GM20000 (cell line): ENCODE results near the gene TSC2.

Source experiments
- DNase-seq: peaks from one replicate; pipeline ENCODE4 v3.0.0; 2012; ENCODE audit warnings: low spot score
- TF ChIP-seq, protein P1 (sequence below): IDR thresholded peaks from 2 replicates; pipeline ENCODE4 v1.5.1; 2012; ENCODE audit warnings: mild to moderate bottlenecking, control low read depth; ENCODE audit errors: extremely low read depth, missing control alignments

The TSC2 gene

GRCh38 chr16:2042986-2043666 is 4.7 kb upstream of the TSC2 start:
- DNase-seq: no peak
- TF ChIP-seq, protein P1, sequence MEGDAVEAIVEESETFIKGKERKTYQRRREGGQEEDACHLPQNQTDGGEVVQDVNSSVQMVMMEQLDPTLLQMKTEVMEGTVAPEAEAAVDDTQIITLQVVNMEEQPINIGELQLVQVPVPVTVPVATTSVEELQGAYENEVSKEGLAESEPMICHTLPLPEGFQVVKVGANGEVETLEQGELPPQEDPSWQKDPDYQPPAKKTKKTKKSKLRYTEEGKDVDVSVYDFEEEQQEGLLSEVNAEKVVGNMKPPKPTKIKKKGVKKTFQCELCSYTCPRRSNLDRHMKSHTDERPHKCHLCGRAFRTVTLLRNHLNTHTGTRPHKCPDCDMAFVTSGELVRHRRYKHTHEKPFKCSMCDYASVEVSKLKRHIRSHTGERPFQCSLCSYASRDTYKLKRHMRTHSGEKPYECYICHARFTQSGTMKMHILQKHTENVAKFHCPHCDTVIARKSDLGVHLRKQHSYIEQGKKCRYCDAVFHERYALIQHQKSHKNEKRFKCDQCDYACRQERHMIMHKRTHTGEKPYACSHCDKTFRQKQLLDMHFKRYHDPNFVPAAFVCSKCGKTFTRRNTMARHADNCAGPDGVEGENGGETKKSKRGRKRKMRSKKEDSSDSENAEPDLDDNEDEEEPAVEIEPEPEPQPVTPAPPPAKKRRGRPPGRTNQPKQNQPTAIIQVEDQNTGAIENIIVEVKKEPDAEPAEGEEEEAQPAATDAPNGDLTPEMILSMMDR: no peak

GRCh38 chr16:2043667-2044451 is 3.9 kb upstream of the TSC2 start:
- TF ChIP-seq, protein P1: no peak
- no peak for DNase-seq

DNA sequence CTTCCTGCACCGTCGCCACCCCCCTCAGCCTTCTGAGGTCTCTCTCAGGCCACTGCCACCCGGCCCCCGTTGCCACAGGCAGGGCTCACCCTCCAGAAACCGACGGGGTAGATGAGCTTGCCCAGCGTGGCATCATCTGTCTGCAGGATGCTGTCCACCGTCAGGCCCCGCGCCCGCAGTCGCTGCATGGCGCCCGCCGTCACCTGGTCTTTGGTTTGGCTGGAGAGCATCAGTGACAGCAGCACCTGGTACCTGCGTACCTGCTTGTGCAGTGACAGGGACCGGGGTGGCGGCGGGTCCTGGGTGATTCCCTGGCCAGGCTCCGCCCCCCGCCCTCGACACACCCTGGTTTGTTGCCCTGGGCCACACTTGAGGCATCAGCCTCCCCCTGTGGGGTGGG is 3.2 kb upstream of the TSC2 start:
- TF ChIP-seq, protein P1: no peak
- no peak for DNase-seq

- no peak for DNase-seq
- TF ChIP-seq, protein P1: no peak
Measured at GRCh38 chr16:2045965-2046892, 1.6 kb upstream of the TSC2 start.

GRCh38 chr16:2046893-2047329 is 874 bp upstream of the TSC2 start:
- TF ChIP-seq, protein P1: no peak
- DNase-seq: no peak

- no peak for DNase-seq
- TF ChIP-seq, protein P1: no peak
Measured at GRCh38 chr16:2048116-2048543, 345 bp downstream of the TSC2 start.
